ACC112 (cell line): ENCODE data around the gene ATP13A4.

ENCODE experiments used
- H2AFZ ChIP-seq: fragments of 200-600 bp; sonication (generic); one replicate; pipeline ENCODE4 v1.6.0; 2017; ENCODE audit warnings: antibody characterized with exemption, low read length; ENCODE audit not compliant: unreplicated experiment
- H3K27ac ChIP-seq: fragments of 200-600 bp; sonication (generic); 2 replicates; pipeline ENCODE4 v1.5.1; 2014; ENCODE audit warnings: low read depth, mild to moderate bottlenecking, antibody characterized with exemption, low read length, moderate library complexity
- H3K27me3 ChIP-seq: fragments of 200-600 bp; sonication (generic); 2 replicates; pipeline ENCODE4 v1.6.1; 2014; ENCODE audit warnings: mild to moderate bottlenecking, antibody characterized with exemption, low read length, moderate library complexity, mixed read lengths; ENCODE audit not compliant: insufficient read depth
- H3K36me3 ChIP-seq: fragments of 200-600 bp; sonication (generic); 2 replicates; pipeline ENCODE4 v1.6.1; 2016; ENCODE audit warnings: mild to moderate bottlenecking, antibody characterized with exemption, low read length, moderate library complexity, mixed read lengths; ENCODE audit not compliant: insufficient read depth
- H3K4me1 ChIP-seq: fragments of 200-600 bp; sonication (generic); one replicate; pipeline ENCODE4 v1.6.1; 2016; ENCODE audit warnings: low read length, mixed read lengths; ENCODE audit not compliant: insufficient read depth, unreplicated experiment, control insufficient read depth
- H3K4me3 ChIP-seq: fragments of 200-600 bp; sonication (generic); 2 replicates; pipeline ENCODE4 v1.5.1; 2014; ENCODE audit warnings: mild to moderate bottlenecking, low read depth, low read length
- H3K79me2 ChIP-seq: fragments of 200-600 bp; sonication (generic); one replicate; pipeline ENCODE4 v1.6.0; 2016; ENCODE audit warnings: low read length; ENCODE audit not compliant: control insufficient read depth, unreplicated experiment, insufficient read depth

ATP13A4 gene

DNA sequence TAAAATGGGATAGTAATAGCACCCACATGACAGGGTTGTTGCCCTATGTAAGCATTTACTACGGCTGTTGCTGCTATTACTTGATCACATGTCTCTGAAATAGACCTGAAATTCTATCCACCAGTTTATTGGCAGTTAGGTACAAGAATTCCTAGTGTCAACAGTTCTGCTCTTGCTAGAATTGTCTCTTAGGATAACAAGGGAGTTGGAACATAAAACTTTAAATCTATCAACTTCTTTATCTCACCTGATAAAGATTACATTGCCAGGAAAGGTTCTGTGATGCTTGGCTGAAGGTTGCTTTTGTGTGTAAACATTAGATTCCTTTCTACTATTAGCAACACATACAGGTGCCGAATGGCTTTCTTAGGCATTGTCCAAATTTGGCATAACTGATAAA lies 38.7 kb downstream of the ATP13A4 start:
- Histone ChIP-seq H3K79me2 (no peaks in the 10 kb centered on the region), H3K4me1 (no peaks in the 10 kb centered on the region), H3K27ac (no peak overlapping the region), H2AFZ (no peak overlapping the region), H3K36me3 (no peaks in the 10 kb centered on the region), H3K4me3 (no peak overlapping the region), H3K27me3 (peaks cover 5% of the 10 kb centered on the region; the same call in 1 of the 2 replicates)

DNA sequence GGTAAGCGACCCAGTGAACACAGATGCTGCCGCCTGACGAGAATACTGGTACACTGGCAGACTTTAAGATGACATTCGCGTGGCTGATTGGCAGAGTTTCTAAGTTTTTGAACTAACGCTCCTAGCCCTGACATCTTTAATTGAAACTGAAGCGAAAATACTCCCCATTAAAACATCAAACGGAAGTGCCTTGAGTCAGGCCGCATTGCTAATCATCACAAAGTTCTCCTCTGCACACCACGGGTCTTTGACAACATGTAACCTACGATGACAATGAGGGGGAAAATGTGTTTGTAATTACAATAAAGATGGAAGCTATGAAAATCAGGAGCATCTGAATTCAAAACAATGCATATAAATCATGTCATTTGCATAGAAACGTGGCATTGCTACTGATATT lies 44.5 kb downstream of the ATP13A4 start:
- Histone ChIP-seq H3K4me1 (no peaks in the 10 kb centered on the region), H3K36me3 (no peaks in the 10 kb centered on the region), H3K27ac (no peak overlapping the region), H3K4me3 (no peak overlapping the region), H3K79me2 (no peaks in the 10 kb centered on the region), H3K27me3 (peaks cover 21% of the 10 kb centered on the region), H2AFZ (no peak overlapping the region)

DNA sequence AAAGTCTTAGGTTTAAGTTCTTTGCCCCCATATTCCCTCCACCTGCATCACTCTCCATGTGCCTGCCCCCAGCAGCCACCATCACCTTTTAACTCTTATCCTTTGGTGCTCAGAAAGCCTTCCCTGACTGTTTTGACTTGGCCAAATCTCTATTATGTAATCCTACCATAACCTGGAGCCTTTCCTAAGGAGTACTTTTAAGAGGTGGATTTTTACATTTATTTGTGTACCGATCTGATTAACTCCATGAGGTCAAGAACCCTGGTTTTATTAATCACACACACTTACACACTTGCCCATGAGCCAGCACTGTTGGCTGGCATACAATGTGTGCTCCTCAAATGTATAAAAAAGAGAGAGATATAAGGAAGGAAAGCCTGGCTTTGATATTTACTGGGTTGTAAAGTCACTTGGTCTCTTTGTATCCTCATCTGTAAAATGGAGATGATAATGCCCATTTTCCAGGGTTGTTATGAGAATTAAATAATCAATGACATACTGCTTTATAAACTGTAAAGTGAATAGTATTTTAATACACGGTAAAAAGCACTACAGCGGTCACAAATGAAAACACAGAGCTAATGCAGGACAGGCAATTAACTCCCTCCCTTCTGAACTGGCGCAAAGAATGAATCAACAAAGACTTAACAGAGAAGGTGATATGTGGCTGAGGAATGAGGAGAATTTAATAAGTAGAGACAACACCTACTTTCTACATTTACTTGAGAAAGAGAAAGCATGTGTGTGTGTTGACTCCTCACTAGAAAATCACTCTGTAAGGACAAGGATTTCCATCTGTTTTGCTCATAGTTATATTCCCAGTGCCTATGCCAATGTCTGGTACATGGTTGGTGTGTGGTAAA lies 45.4 kb downstream of the ATP13A4 start:
- H3K4me1 ChIP-seq = no peaks in the 10 kb centered on the region
- H3K36me3 ChIP-seq = no peaks in the 10 kb centered on the region
- H3K27me3 ChIP-seq = peaks cover 21% of the 10 kb centered on the region
- H3K4me3 ChIP-seq = no peak overlapping the region
- no peaks in the 10 kb centered on the region for H3K79me2 ChIP-seq
- no peak overlapping the region for H2AFZ ChIP-seq
- no peak overlapping the region for H3K27ac ChIP-seq

DNA sequence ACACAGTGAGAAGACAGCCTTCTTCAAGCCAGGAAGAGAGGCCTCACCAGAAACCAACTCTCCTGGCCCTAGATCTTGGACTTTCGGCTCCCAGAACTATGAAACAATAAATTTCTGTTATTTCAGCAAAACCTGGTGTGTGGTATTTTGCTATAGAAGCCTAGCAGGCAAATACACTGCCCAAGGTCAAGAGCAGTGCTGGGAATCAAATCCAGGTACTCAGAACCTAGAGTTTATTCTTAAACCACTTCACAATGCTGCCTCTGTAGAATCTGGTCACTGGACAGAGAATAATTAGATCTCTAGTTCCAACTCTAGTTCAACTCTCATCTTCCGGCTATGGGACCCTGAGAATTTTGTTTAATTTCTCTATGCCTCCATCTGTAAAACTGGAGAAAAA lies 46.6 kb downstream of the ATP13A4 start:
- H3K4me1 ChIP-seq = no peaks in the 10 kb centered on the region
- H2AFZ ChIP-seq = no peak overlapping the region

DNA sequence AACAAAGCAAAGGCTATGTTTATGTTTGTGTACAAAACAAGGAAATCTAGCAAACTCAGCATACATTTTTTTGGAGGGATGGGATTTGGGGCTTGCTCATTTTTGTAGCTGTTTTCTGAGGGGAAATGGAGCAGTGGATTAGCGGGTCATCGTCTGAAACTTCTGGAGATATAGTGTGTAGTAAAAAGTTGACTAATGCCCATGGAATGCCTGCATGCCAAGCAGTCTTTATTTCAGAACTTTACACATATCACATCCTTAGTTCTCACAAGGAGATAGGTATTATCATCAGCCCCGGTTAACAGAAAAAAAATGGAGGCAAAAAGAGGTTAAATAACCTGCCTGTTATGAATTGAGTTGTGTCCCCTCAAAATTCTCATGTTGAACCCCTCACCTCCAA lies 47.1 kb downstream of the ATP13A4 start:
- Histone ChIP-seq H3K36me3 (no peaks in the 10 kb centered on the region), H3K27me3 (peaks cover 21% of the 10 kb centered on the region), H3K79me2 (no peaks in the 10 kb centered on the region), H3K4me1 (no peaks in the 10 kb centered on the region), H2AFZ (no peak overlapping the region), H3K4me3 (no peak overlapping the region), H3K27ac (no peak overlapping the region)

More for the DNA sequence above, 46.6 kb downstream of the ATP13A4 start:
- Histone ChIP-seq H3K27ac (no peak overlapping the region), H3K27me3 (peaks cover 21% of the 10 kb centered on the region), H3K79me2 (no peaks in the 10 kb centered on the region), H3K36me3 (no peaks in the 10 kb centered on the region), H3K4me3 (no peak overlapping the region)

DNA sequence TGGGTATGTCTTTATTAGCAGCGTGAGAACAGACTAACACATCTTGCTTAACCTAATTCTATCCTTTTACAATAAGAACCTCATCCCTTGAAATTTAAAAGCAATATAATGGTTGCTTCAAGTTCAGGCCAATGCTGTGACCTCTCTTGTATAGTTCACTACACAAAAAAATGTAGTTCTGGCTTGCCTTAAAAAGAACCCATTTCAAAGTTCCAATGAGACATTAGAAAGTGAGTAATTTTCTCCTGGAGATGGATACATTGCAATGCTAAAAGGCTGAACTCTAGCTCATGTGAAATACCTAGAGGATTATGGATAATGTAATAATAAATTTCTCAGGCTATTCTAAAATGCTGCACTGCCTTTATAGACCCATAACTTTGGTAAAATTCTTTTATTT lies 47.8 kb downstream of the ATP13A4 start:
- Histone ChIP-seq H2AFZ (no peak overlapping the region), H3K36me3 (no peaks in the 10 kb centered on the region), H3K27ac (no peak overlapping the region), H3K79me2 (no peaks in the 10 kb centered on the region), H3K4me1 (no peaks in the 10 kb centered on the region), H3K4me3 (no peak overlapping the region), H3K27me3 (peaks cover 21% of the 10 kb centered on the region)

DNA sequence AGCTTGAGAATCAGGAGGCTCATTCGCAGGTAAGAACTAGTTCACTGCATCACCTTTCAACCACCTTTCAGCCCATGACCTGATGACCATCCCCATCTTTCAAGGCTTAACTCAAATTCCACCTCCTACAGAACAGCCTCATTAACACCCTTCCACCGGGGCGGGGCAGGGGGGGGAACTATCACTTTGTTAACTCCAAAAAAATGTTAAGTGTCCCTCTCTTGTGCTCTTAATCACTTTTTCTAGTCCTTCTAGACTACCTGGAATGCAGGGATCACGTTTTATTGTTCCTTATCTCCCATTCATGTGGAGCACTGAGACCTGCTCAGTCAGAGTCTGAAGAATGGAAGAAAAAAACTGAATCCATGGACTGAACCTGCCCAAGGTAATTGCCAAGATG lies 51.8 kb downstream of the ATP13A4 start:
- no peaks in the 10 kb centered on the region for H3K79me2 ChIP-seq
- no peak overlapping the region for H3K27ac ChIP-seq
- H3K36me3 ChIP-seq = no peaks in the 10 kb centered on the region
- H2AFZ ChIP-seq = no peak overlapping the region
- no peak overlapping the region for H3K4me3 ChIP-seq
- H3K27me3 ChIP-seq = no peaks in the 10 kb centered on the region
- H3K4me1 ChIP-seq = no peaks in the 10 kb centered on the region

DNA sequence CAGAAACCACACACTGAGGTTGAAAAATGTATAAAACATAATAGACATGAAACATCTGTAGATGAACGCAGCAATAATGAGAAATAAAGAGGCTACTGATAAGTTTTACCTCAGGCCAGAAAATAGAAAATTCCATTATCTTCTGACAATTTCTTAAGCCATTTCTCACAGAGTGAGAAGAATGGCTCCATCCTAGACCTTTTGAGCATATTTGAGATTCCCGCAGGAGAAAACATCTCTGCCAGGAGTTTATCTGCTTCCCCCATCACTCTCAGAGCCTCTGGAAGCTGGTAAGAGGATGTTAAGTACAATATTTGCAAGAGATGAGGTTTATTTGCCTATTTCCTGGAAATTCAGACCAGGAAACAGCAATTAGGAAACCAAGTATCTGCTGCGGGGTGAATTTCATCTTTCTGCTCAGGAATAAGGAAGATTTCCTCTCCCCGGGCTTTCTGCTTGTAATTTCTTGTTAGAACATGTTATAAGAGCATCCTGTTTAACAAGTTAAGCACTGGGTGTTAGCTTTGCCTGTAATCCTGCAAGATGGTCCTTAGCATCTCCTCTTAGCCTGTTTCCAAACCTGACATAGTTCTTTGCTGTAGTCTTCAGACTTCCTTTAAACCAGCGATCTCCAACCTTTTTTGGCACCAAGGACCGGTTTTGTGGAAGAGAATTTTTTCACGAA lies 54.8 kb downstream of the ATP13A4 start:
- no peaks in the 10 kb centered on the region for H3K27me3 ChIP-seq

DNA sequence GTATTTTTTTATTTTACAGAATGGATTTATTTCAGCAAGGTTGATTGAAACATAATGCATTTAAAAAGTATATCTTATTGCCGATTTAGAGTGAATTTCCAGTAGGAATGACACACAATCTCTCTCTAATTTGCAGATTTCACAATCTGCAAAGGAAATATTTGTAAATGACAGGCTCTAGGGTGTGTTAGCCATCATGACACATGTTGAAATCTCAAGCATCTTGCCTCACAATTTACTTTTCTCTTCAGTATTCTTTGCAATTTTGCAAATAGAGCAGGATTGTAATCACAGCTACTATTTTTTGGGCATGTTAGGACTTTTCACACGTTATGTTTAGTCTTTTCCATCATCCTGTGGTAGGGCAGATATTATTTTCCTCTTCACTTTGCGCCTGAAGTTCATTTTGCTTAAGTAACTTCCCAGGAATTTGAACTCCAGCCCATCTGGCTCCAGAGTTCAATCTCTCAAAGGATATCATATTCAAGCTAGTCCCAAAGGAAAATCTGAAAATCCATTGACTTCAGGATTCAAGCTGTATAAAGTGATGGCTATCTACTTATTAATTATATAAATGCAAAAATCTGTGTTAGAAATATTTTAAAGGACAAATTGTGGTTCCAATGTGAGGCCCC lies 55.4 kb downstream of the ATP13A4 start:
- H3K27me3 ChIP-seq = no peaks in the 10 kb centered on the region
- no peaks in the 10 kb centered on the region for H3K36me3 ChIP-seq
- no peak overlapping the region for H3K27ac ChIP-seq
- no peaks in the 10 kb centered on the region for H3K79me2 ChIP-seq
- H3K4me1 ChIP-seq = no peaks in the 10 kb centered on the region
- H2AFZ ChIP-seq = no peak overlapping the region
- H3K4me3 ChIP-seq = no peak overlapping the region

More for the DNA sequence above, 54.8 kb downstream of the ATP13A4 start:
- Histone ChIP-seq H3K36me3 (no peaks in the 10 kb centered on the region), H3K79me2 (no peaks in the 10 kb centered on the region), H3K4me3 (no peak overlapping the region), H3K27ac (no peak overlapping the region), H2AFZ (no peak overlapping the region), H3K4me1 (no peaks in the 10 kb centered on the region)

DNA sequence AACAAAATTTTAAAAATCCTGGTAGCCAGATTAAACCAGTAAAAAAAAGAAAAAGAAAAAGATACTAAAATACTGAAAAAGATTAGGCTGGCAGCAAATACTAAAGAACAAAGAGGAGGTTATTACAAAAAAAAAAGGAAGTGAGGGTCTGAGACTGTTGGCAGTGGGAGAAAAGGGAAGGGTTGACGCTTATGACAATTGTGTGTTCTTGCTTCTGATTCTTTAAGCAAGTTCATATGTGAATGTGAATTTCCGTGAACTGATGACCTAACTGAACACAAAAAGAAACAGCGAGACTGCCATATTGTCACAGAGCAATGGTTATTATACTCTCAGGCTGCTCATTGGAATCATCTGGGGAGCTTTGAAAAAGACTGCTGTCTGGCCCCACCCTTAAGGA lies 56.5 kb downstream of the ATP13A4 start:
- no peaks in the 10 kb centered on the region for H3K27me3 ChIP-seq
- H3K79me2 ChIP-seq = no peaks in the 10 kb centered on the region
- H3K4me1 ChIP-seq = no peaks in the 10 kb centered on the region
- H3K27ac ChIP-seq = no peak overlapping the region
- H2AFZ ChIP-seq = no peak overlapping the region
- no peak overlapping the region for H3K4me3 ChIP-seq
- no peaks in the 10 kb centered on the region for H3K36me3 ChIP-seq
